Lower lobe of right lung (tissue), 2 donors: ENCODE data around the gene MICAL3. TPM values are rescaled to one million over a fixed set of nuclear protein-coding genes. Genes with fewer than 3 reads are reported as not detected.

Experiments
- ATAC-seq, 2 donors: fragments of 200-7000 bp; cut with Tn5 transposase; one replicate each; pipeline ENCODE4 v1.9.1; 2020 to 2022; ENCODE audit warnings: mild to moderate bottlenecking in 2 of 2, moderate library complexity in 2 of 2
- DNase-seq: peaks from one replicate; pipeline ENCODE4 v3.0.0-alpha.2; 2020
- H3K27ac ChIP-seq: fragments of 200-600 bp; one replicate; pipeline ENCODE4 v1.8.0; 2022
- H3K27me3 ChIP-seq: fragments of 200-600 bp; one replicate; pipeline ENCODE4 v1.8.0; 2022; ENCODE audit warnings: low read depth
- H3K36me3 ChIP-seq: fragments of 200-600 bp; one replicate; pipeline ENCODE4 v1.8.0; 2022; ENCODE audit warnings: mild to moderate bottlenecking
- H3K4me1 ChIP-seq: fragments of 200-600 bp; one replicate; pipeline ENCODE4 v1.8.0; 2022
- H3K4me3 ChIP-seq: fragments of 200-600 bp; one replicate; pipeline ENCODE4 v1.8.0; 2022; ENCODE audit warnings: mild to moderate bottlenecking
- H3K9me3 ChIP-seq: fragments of 200-600 bp; one replicate; pipeline ENCODE4 v1.8.0; 2022
- CTCF ChIP-seq: fragments of 200-600 bp; IDR thresholded peaks from one replicate; pipeline ENCODE4 v1.8.0; 2022; ENCODE audit warnings: antibody characterized with exemption, mild to moderate bottlenecking
- intact Hi-C: fragments of 100-400 bp; cut with DNase I; formaldehyde crosslinking; loops from one replicate; pipeline ENCODE4 v1.11.0; 2022
- total RNA-seq: library from RNA; stranded (reverse); fragmentation: NEBNext Ultra II Directional; extraction: Animal tissue kit (Norgen Biotek cat#: 25700); gene quantifications from one replicate; pipeline ENCODE4 v1.2.1, GENCODE V29; 2021
- donor health status: DM: no; HTN: yes; CAD: no; lungs with severe emphysema.

The MICAL3 gene
- total RNA-seq, 1 donor from 2014 or later, result 23.5 TPM

DNA sequence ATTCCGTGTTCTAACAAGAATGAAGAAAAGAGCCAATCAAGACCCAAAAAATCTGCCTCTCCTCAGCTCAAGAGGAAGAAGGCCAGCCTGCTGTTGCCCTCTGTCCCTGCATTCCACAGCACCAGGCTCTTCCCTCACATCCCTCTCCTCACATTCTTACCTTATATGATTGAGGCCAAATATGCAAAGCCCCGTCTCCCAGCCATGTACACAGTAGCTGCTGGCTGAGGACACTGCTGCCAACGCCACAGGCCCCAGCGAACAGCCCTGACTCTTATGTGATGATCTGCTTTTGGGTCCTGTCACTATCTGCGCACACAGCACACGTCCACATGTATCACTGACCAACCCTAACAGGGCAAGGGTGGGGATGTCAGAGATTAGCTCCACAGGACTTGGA, 60.2 kb downstream of the MICAL3 start:
- Histone ChIP-seq H3K27ac (no peak overlapping the region), H3K4me3 (no peak overlapping the region), H3K9me3 (no peaks in the 10 kb centered on the region), H3K4me1 (no peaks in the 10 kb centered on the region), H3K36me3 (no peaks in the 10 kb centered on the region), H3K27me3 (no peaks in the 10 kb centered on the region)
- ATAC-seq (no peak), DNase-seq (no peak)
- intact Hi-C loops, result no loop called here
- TF ChIP-seq CTCF, result no peak

- H3K4me3 ChIP-seq, result no peak overlapping the region
- no peak overlapping the region for H3K27ac ChIP-seq
- ATAC-seq (no peak), DNase-seq (no peak)
- no peaks in the 10 kb centered on the region for H3K27me3 ChIP-seq
- intact Hi-C loops, result no loop called here
- H3K4me1 ChIP-seq, result no peaks in the 10 kb centered on the region
- no peaks in the 10 kb centered on the region for H3K9me3 ChIP-seq
- H3K36me3 ChIP-seq, result no peaks in the 10 kb centered on the region
- TF ChIP-seq CTCF, result no peak
These were observed 61.3 kb downstream of the MICAL3 start for GRCh38 chr22:17963015-17963414.

GRCh38 chr22:17962168-17962567, 62.2 kb downstream of the MICAL3 start:
- H3K4me1 ChIP-seq, result no peaks in the 10 kb centered on the region
- ATAC-seq (no peak), DNase-seq (no peak)
- no peak for TF ChIP-seq CTCF
- no peaks in the 10 kb centered on the region for H3K36me3 ChIP-seq
- no peaks in the 10 kb centered on the region for H3K27me3 ChIP-seq
- H3K9me3 ChIP-seq, result no peaks in the 10 kb centered on the region
- intact Hi-C loops, result no loop called here
- no peak overlapping the region for H3K27ac ChIP-seq
- no peak overlapping the region for H3K4me3 ChIP-seq

DNA sequence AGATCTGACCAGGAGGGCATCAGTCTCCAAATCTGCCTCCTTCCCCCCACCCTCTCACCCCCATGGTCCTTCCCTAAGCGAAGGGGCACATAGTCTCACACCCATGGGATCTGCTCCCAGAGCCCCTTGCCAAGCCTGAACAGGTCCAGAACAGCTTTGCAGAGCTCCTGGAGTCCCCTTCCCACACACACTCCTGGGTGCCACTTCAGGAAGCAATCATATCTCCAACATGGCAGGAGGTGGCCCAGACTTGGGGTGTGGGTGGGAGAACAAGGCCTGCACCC, 63.0 kb downstream of the MICAL3 start:
- DNase-seq, result no peak
- H3K27me3 ChIP-seq, result no peaks in the 10 kb centered on the region
- no peaks in the 10 kb centered on the region for H3K4me1 ChIP-seq
- ATAC-seq, result no peak
- no peaks in the 10 kb centered on the region for H3K36me3 ChIP-seq
- TF ChIP-seq CTCF, result no peak
- intact Hi-C loops, result no loop called here
- no peaks in the 10 kb centered on the region for H3K9me3 ChIP-seq
- no peak overlapping the region for H3K27ac ChIP-seq
- no peak overlapping the region for H3K4me3 ChIP-seq

- no peaks in the 10 kb centered on the region for H3K27me3 ChIP-seq
- intact Hi-C loops, result no loop called here
- no peak for TF ChIP-seq CTCF
- ATAC-seq (no peak), DNase-seq (no peak)
- H3K36me3 ChIP-seq, result no peaks in the 10 kb centered on the region
- no peaks in the 10 kb centered on the region for H3K9me3 ChIP-seq
- H3K4me1 ChIP-seq, result no peaks in the 10 kb centered on the region
- H3K4me3 ChIP-seq, result no peak overlapping the region
- no peak overlapping the region for H3K27ac ChIP-seq
These were observed 63.5 kb downstream of the MICAL3 start for GRCh38 chr22:17960695-17961445.

DNA sequence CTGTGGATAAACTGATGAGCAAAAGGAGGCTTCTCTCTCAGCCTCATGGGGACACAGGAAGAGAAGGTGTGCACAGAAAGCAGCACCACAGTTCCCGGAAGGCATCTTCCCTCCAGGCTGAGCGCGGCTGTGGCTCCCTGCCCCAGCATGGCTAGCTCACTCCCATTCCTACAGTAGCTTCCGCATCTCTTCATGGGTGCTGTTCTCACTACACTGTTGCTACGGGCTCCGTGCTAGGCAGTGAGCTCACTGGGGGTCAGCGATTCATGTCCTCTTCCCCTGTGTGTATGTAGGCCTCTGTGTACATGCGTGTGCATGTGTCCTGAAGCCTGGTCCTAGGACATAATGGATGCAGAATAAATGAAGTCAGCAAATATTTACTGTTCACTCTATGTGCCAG, 64.3 kb downstream of the MICAL3 start:
- ATAC-seq, result no peak
- TF ChIP-seq CTCF, result no peak
- intact Hi-C loops, result no loop called here
- no peak for DNase-seq
- Histone ChIP-seq H3K4me3 (no peak overlapping the region), H3K27me3 (no peaks in the 10 kb centered on the region), H3K27ac (no peak overlapping the region), H3K36me3 (no peaks in the 10 kb centered on the region), H3K4me1 (no peaks in the 10 kb centered on the region), H3K9me3 (no peaks in the 10 kb centered on the region)
